ENCODE results near the gene CHST8. TPM values are rescaled to one million over a fixed set of nuclear protein-coding genes. Genes with fewer than 3 reads are reported as not detected.
"Not testable (repeated sequence)": the region's sequence is repeated elsewhere in the genome, so short reads cannot be mapped to it uniquely, and the experiment has no call there.

CHST8 gene
- total RNA-seq, 1 donor from 2014 or later, result not detected

DNA sequence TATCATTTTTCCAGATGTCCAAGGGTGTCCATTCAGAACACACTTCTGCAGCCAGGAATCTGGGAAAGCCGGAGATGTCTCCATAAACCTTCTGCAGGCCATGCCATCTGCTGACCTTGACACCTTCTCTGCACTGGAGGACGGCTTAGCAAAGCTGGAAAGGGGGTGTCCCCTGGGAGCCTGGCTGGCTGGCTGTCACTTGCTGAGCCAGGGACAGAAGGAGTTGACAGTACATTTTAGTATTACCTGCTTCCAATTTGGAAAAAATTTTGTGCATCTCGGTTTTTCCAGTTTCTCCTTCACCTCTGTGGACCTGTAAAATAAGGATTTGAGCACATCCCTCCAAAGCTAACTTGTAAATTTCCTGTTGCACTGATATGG is 8.1 kb upstream of the CHST8 start:
- H3K27ac ChIP-seq (ENCODE audit: low read depth, low read length), result no peak overlapping the region
- H3K4me1 ChIP-seq (ENCODE audit: control insufficient read depth in 3 of 3, insufficient read depth in 3 of 3, low read length in 3 of 3), result no peaks in the 10 kb centered on the region
- H3K9ac ChIP-seq (ENCODE audit: low read depth in 1 of 3, low read length in 3 of 3), result no peak overlapping the region
- peaks cover 0 to 4% (median 0%) of the 10 kb centered on the region in 3 donors for H3K9me3 ChIP-seq (ENCODE audit: control insufficient read depth in 3 of 3, low read length in 3 of 3)
- peaks cover 19 to 29% (median 22%) of the 10 kb centered on the region in 3 donors for H3K27me3 ChIP-seq (ENCODE audit: control insufficient read depth in 3 of 3, insufficient read depth in 3 of 3, low read length in 3 of 3)
- no peak overlapping the region for H3K4me3 ChIP-seq (ENCODE audit: low read length in 3 of 3)
- no peaks in the 10 kb centered on the region for H3K36me3 ChIP-seq (ENCODE audit: control insufficient read depth in 3 of 3, insufficient read depth in 3 of 3, low read length in 3 of 3)

DNA sequence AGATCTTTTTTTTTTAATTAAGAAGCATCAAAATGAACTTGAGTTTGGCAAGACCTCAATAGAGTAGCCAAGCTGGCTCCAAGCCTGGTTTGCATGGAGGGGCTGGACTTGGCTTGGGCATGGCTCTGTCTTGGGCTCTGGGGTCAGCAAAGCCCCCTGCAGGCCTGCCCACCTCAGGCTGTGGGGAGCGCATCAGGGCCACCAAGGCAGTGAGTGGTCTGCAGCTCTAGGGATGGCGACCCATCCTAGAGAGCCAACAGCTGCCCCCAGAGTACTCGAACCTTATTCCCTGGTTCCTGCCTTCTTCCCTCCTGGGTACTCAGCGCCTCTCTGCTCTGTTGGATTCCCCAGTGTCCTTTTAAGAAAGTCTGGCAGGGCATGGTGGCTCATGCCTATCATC is 5.4 kb upstream of the CHST8 start:
- peaks cover 43 to 46% (median 44%) of the 10 kb centered on the region in 3 donors for H3K27me3 ChIP-seq (ENCODE audit: control insufficient read depth in 3 of 3, insufficient read depth in 3 of 3, low read length in 3 of 3)
- no peak overlapping the region for H3K4me3 ChIP-seq (ENCODE audit: low read length in 3 of 3)
- H3K36me3 ChIP-seq (ENCODE audit: control insufficient read depth in 3 of 3, insufficient read depth in 3 of 3, low read length in 3 of 3), result no peaks in the 10 kb centered on the region
- H3K27ac ChIP-seq (ENCODE audit: low read depth, low read length), result no peak overlapping the region
- H3K9me3 ChIP-seq (ENCODE audit: control insufficient read depth in 3 of 3, low read length in 3 of 3), result no peaks in the 10 kb centered on the region
- peaks cover 0 to 4% (median 2%) of the 10 kb centered on the region in 3 donors for H3K4me1 ChIP-seq (ENCODE audit: control insufficient read depth in 3 of 3, insufficient read depth in 3 of 3, low read length in 3 of 3)
- H3K9ac ChIP-seq (ENCODE audit: low read depth in 1 of 3, low read length in 3 of 3), result no peak overlapping the region

DNA sequence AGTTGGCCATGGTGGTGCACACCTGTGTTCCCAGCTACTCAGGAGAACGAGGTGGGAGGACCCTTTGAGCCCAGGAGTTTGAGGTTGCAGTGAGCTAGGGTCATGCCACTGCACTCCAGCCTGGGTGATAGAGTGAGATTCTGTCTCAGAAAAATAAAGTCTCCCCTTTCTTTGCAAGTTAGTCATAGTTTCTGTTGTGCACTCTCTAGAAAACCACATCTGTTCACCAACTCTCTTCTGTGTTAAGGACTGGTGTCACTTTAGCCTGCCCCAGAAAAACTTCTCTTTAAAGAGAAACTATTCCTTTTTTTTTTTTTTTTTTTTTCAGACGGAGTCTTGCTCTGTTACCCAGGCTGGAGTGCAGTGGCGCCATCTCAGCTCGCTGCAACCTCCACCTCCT is 4.9 kb upstream of the CHST8 start:
- peaks cover 0 to 5% (median 3%) of the 10 kb centered on the region in 3 donors for H3K4me1 ChIP-seq (ENCODE audit: control insufficient read depth in 3 of 3, insufficient read depth in 3 of 3, low read length in 3 of 3)
- H3K27ac ChIP-seq (ENCODE audit: low read depth, low read length), result no peak overlapping the region
- no peaks in the 10 kb centered on the region for H3K9me3 ChIP-seq (ENCODE audit: control insufficient read depth in 3 of 3, low read length in 3 of 3)
- H3K36me3 ChIP-seq (ENCODE audit: control insufficient read depth in 3 of 3, insufficient read depth in 3 of 3, low read length in 3 of 3), result no peaks in the 10 kb centered on the region
- H3K4me3 ChIP-seq (ENCODE audit: low read length in 3 of 3), result no peak overlapping the region
- no peak overlapping the region for H3K9ac ChIP-seq (ENCODE audit: low read depth in 1 of 3, low read length in 3 of 3)
- H3K27me3 ChIP-seq (ENCODE audit: control insufficient read depth in 3 of 3, insufficient read depth in 3 of 3, low read length in 3 of 3), result peaks cover 43 to 49% (median 45%) of the 10 kb centered on the region in 3 donors

DNA sequence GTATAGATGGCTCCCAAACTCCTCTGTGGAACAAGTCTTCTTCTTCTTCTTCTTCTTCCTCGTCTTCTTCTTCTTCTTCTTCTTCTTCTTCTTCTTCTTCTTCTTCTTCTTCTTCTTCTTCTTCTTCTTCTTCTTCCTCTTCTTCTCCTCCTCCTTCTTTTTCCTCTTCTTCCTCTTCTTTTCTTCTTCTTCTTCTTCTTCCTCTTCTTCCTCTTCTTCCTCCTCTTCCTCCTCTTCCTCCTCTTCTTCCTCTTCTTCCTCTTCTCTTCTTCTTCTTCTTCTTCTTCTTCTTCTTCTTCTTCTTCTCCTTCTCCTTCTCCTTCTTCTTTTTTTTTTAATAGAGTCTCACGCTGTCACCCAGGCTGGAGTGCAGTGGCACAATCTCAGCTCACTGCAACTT is 3.4 kb upstream of the CHST8 start:
- peaks cover 5 to 16% (median 13%) of the 10 kb centered on the region in 3 donors for H3K4me1 ChIP-seq (ENCODE audit: control insufficient read depth in 3 of 3, insufficient read depth in 3 of 3, low read length in 3 of 3)
- not testable (repeated sequence) for H3K36me3 ChIP-seq (ENCODE audit: control insufficient read depth in 3 of 3, insufficient read depth in 3 of 3, low read length in 3 of 3); H3K9me3 ChIP-seq (ENCODE audit: control insufficient read depth in 3 of 3, low read length in 3 of 3); H3K9ac ChIP-seq (ENCODE audit: low read depth in 1 of 3, low read length in 3 of 3); H3K4me3 ChIP-seq (ENCODE audit: low read length in 3 of 3); H3K27ac ChIP-seq (ENCODE audit: low read depth, low read length)
- H3K27me3 ChIP-seq (ENCODE audit: control insufficient read depth in 3 of 3, insufficient read depth in 3 of 3, low read length in 3 of 3), result peaks cover 44 to 53% (median 49%) of the 10 kb centered on the region in 3 donors

DNA sequence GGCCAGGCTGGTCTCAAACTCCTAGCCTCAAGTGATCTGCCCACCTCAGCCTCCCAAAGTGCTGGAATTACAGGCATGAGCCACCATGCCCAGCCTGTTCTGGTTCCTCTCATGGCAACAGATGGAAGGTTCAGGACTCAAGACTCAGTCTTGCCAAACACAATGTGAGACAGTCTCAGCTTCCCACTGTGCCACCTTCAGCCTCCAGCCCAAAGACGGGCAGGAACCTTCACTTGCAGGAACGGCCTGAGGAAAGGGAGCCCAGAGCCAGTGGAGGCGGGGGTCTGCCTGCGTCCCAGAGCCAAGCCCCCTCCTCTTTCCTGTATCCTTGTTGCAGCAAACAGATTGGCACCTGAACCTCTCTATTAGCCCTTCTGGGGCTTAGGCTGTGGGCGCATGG is 2.9 kb upstream of the CHST8 start:
- H3K9me3 ChIP-seq (ENCODE audit: control insufficient read depth in 3 of 3, low read length in 3 of 3), result no peaks in the 10 kb centered on the region
- H3K27ac ChIP-seq (ENCODE audit: low read depth, low read length), result no peak overlapping the region
- peaks cover 46 to 56% (median 52%) of the 10 kb centered on the region in 3 donors for H3K27me3 ChIP-seq (ENCODE audit: control insufficient read depth in 3 of 3, insufficient read depth in 3 of 3, low read length in 3 of 3)
- H3K36me3 ChIP-seq (ENCODE audit: control insufficient read depth in 3 of 3, insufficient read depth in 3 of 3, low read length in 3 of 3), result no peaks in the 10 kb centered on the region
- no peak overlapping the region for H3K4me3 ChIP-seq (ENCODE audit: low read length in 3 of 3)
- H3K9ac ChIP-seq (ENCODE audit: low read depth in 1 of 3, low read length in 3 of 3), result no peak overlapping the region
- H3K4me1 ChIP-seq (ENCODE audit: control insufficient read depth in 3 of 3, insufficient read depth in 3 of 3, low read length in 3 of 3), result peaks cover 5 to 16% (median 16%) of the 10 kb centered on the region in 3 donors

DNA sequence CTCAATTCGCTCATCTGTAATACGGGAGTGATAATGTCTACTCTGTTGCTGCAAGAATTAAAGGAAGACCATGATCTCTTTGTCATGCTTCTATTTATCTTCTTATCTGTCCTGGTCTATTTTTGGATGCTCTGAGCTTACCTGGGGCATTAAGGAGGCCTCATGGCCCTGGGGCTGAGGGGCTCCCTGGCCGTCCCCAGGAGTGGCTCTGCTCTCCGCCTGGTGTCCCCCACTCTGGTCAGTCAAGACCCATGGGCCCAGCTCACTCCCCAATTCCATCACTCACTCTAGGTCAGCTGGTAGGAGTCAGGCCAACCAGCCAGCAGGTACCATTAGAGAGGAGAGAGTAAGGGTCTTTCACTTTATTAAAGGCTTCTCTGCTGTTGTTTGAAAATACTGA is 1.1 kb upstream of the CHST8 start:
- Histone ChIP-seq H3K36me3 (ENCODE audit: control insufficient read depth in 3 of 3, insufficient read depth in 3 of 3, low read length in 3 of 3) (no peaks in the 10 kb centered on the region), H3K27me3 (ENCODE audit: control insufficient read depth in 3 of 3, insufficient read depth in 3 of 3, low read length in 3 of 3) (peaks cover 56 to 61% (median 58%) of the 10 kb centered on the region in 3 donors), H3K4me1 (ENCODE audit: control insufficient read depth in 3 of 3, insufficient read depth in 3 of 3, low read length in 3 of 3) (peaks cover 5 to 16% (median 16%) of the 10 kb centered on the region in 3 donors), H3K9ac (ENCODE audit: low read depth in 1 of 3, low read length in 3 of 3) (no peak overlapping the region), H3K4me3 (ENCODE audit: low read length in 3 of 3) (no peak overlapping the region), H3K9me3 (ENCODE audit: control insufficient read depth in 3 of 3, low read length in 3 of 3) (no peaks in the 10 kb centered on the region), H3K27ac (ENCODE audit: low read depth, low read length) (no peak overlapping the region)

DNA sequence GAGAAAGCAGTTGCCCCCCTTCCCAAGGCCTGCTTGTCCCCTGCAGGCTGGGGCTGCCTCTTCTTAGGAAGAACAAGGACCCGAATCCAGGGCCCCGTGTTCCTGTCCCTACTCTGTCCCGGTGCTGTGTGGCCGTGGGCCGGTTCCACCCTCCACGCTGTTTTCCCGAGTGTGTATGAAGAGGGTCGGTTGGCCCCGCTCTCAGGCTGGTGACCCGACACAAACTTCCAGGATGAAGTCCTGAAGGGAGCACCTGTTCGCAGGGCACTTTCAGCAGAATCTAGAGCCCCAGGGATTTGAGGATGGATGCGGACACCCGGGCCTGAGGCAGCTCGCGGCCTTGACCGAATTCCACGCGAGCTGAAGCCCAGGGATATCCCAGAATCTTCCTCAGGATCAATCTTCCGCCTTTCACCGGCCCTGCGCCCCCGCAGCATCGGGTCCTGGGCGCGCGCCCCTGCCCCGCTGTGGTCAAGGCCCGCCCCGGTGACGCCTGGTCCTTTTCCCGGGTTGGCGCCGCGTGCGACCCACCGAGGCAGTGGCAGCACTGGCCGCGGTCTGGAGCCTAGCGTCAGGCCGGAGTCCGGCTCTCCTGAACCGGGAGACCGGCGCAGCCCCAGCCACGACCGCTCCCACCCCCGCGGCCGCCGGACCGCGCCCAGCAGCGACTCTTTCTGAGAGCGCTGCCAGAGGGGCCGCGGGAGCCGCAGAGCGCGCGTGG is 528 bp upstream of the CHST8 start:
- H3K9ac ChIP-seq (ENCODE audit: low read depth in 1 of 3, low read length in 3 of 3), result no peak overlapping the region
- no peak overlapping the region for H3K27ac ChIP-seq (ENCODE audit: low read depth, low read length)
- peaks cover 60 to 67% (median 63%) of the 10 kb centered on the region in 3 donors for H3K27me3 ChIP-seq (ENCODE audit: control insufficient read depth in 3 of 3, insufficient read depth in 3 of 3, low read length in 3 of 3)
- no peaks in the 10 kb centered on the region for H3K9me3 ChIP-seq (ENCODE audit: control insufficient read depth in 3 of 3, low read length in 3 of 3)
- no peak overlapping the region for H3K4me3 ChIP-seq (ENCODE audit: low read length in 3 of 3)
- peaks cover 5 to 16% (median 16%) of the 10 kb centered on the region in 3 donors for H3K4me1 ChIP-seq (ENCODE audit: control insufficient read depth in 3 of 3, insufficient read depth in 3 of 3, low read length in 3 of 3)
- H3K36me3 ChIP-seq (ENCODE audit: control insufficient read depth in 3 of 3, insufficient read depth in 3 of 3, low read length in 3 of 3), result no peaks in the 10 kb centered on the region

DNA sequence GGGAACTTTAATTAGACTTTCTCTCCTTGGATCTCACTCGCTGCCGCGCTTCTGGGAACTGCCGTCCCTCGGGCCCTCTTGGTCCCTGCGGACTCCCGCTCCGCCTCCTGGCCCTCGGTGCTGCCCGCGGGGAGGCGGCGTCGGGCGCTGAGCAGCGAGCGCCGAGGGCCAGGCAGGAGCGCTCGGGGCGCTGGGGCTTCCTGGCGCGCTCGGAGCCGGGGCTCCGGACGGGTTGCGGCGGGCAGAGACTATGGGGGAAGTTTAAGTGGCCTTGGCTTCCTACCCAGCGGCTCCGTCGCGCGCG is 704 bp downstream of the CHST8 start:
- peak overlapping the region; percentile 14 to 56 (median 49) for H3K4me3 ChIP-seq (ENCODE audit: low read length in 3 of 3)
- peaks cover 58 to 73% (median 60%) of the 10 kb centered on the region in 3 donors for H3K27me3 ChIP-seq (ENCODE audit: control insufficient read depth in 3 of 3, insufficient read depth in 3 of 3, low read length in 3 of 3)
- H3K36me3 ChIP-seq (ENCODE audit: control insufficient read depth in 3 of 3, insufficient read depth in 3 of 3, low read length in 3 of 3), result no peaks in the 10 kb centered on the region
- H3K4me1 ChIP-seq (ENCODE audit: control insufficient read depth in 3 of 3, insufficient read depth in 3 of 3, low read length in 3 of 3), result peaks cover 5 to 16% (median 16%) of the 10 kb centered on the region in 3 donors
- H3K9me3 ChIP-seq (ENCODE audit: control insufficient read depth in 3 of 3, low read length in 3 of 3), result no peaks in the 10 kb centered on the region
- H3K9ac ChIP-seq (ENCODE audit: low read depth in 1 of 3, low read length in 3 of 3), result peak overlapping the region in 1 of 3 donors; percentile 25
- no peak overlapping the region for H3K27ac ChIP-seq (ENCODE audit: low read depth, low read length)

DNA sequence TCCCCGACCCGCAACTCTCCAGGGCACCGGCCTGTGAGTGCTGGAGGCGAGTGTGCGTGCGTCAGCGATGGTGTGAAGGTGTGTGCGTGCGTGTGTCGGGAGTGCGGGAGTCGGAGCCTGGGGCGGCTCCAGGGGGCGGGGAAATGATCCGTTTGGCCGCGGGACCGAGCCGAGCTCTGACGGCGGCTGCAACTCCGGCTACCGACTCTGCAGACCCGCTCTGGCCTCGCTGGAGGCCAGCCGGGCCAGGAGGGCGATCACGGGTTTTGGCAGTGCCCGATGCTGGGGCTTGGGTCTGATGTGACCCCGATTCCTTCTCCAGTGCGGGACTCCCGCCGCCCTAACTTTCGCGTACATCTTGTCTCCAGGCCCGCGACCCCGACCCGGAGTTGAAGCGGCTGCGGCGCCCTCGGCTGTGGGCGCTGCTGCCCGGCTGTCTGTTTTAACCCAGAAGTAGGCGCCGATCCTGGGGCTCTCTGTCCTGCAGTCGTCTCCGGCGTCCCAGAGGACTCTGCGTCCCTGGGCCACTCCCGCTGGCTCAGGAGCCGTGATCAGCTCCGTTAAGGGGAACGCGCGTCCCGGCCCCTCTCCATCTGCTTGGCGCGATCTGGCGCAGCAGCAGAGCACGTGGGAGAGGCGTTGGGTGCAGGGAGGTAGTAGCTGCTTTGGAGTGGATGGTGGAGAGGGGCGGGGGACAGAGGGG is 1.2 kb downstream of the CHST8 start:
- peaks cover 5 to 16% (median 16%) of the 10 kb centered on the region in 3 donors for H3K4me1 ChIP-seq (ENCODE audit: control insufficient read depth in 3 of 3, insufficient read depth in 3 of 3, low read length in 3 of 3)
- H3K4me3 ChIP-seq (ENCODE audit: low read length in 3 of 3), result peak overlapping the region in 2 of 3 donors; percentile 13 to 49
- peaks cover 55 to 73% (median 55%) of the 10 kb centered on the region in 3 donors for H3K27me3 ChIP-seq (ENCODE audit: control insufficient read depth in 3 of 3, insufficient read depth in 3 of 3, low read length in 3 of 3)
- H3K36me3 ChIP-seq (ENCODE audit: control insufficient read depth in 3 of 3, insufficient read depth in 3 of 3, low read length in 3 of 3), result no peaks in the 10 kb centered on the region
- H3K27ac ChIP-seq (ENCODE audit: low read depth, low read length), result no peak overlapping the region
- H3K9ac ChIP-seq (ENCODE audit: low read depth in 1 of 3, low read length in 3 of 3), result no peak overlapping the region
- H3K9me3 ChIP-seq (ENCODE audit: control insufficient read depth in 3 of 3, low read length in 3 of 3), result no peaks in the 10 kb centered on the region

DNA sequence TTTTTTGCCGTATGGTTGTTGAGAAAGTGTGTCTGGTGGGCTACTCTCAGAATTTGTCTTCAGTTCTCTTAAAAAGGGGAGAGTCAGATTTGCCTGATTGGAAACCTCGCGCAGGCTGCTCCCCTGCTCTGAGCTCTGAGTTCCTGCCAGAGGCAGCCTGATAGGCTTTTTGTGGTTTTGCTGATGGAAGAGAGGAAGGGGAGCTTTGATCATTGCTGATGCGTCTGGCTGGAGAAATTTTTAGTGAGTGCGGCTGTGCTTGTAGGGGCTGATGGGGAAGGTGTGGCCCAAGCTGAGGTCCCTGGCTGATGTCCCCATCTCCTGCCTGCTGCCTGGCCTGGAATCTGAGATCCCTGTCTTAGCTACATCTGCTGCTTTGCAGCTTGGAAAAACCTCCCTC is 2.8 kb downstream of the CHST8 start:
- Histone ChIP-seq H3K27me3 (ENCODE audit: control insufficient read depth in 3 of 3, insufficient read depth in 3 of 3, low read length in 3 of 3) (peaks cover 51 to 75% (median 60%) of the 10 kb centered on the region in 3 donors), H3K27ac (ENCODE audit: low read depth, low read length) (no peak overlapping the region)

More for the DNA sequence above, 2.8 kb downstream of the CHST8 start:
- Histone ChIP-seq H3K36me3 (ENCODE audit: control insufficient read depth in 3 of 3, insufficient read depth in 3 of 3, low read length in 3 of 3) (no peaks in the 10 kb centered on the region), H3K9ac (ENCODE audit: low read depth in 1 of 3, low read length in 3 of 3) (no peak overlapping the region), H3K4me1 (ENCODE audit: control insufficient read depth in 3 of 3, insufficient read depth in 3 of 3, low read length in 3 of 3) (peaks cover 5 to 16% (median 16%) of the 10 kb centered on the region in 3 donors), H3K9me3 (ENCODE audit: control insufficient read depth in 3 of 3, low read length in 3 of 3) (no peaks in the 10 kb centered on the region), H3K4me3 (ENCODE audit: low read length in 3 of 3) (no peak overlapping the region)

All from skeletal muscle tissue (tissue), 4 donors.